Left lung (tissue), 10 donors: ENCODE measurements around the gene DACT2. TPM values are rescaled to one million over a fixed set of nuclear protein-coding genes. Genes with fewer than 3 reads are reported as not detected.

Source experiments
- ATAC-seq: fragments of 200-7000 bp; cut with Tn5 transposase; one replicate; pipeline ENCODE4 v1.9.1; 2020; ENCODE audit warnings: moderate library complexity
- DNase-seq, 4 donors: peaks; one replicate each; pipeline ENCODE4 v3.0.0-alpha.2; 2013 to 2020
- H3K27ac ChIP-seq, 2 donors: fragments of 200-600 bp; sonication (generic) in 1 of 2; one replicate each; pipeline versions ENCODE4 v1.5.0 to v1.8.0; 2020 to 2021
- H3K27me3 ChIP-seq, 2 donors: fragments of 200-600 bp; sonication (generic) in 1 of 2; one replicate each; pipeline versions ENCODE4 v1.5.0 to v1.8.0; 2020 to 2021
- H3K36me3 ChIP-seq, 2 donors: fragments of 200-600 bp; sonication (generic) in 1 of 2; one replicate each; pipeline versions ENCODE4 v1.5.0 to v1.8.0; 2020 to 2021
- H3K4me1 ChIP-seq, 2 donors: fragments of 200-600 bp; one replicate each; pipeline ENCODE4 v1.8.0; 2021
- H3K4me3 ChIP-seq, 2 donors: fragments of 200-600 bp; sonication (generic) in 1 of 2; one replicate each; pipeline versions ENCODE4 v1.5.0 to v1.8.0; 2020 to 2021; ENCODE audit warnings: mild to moderate bottlenecking in 1 of 2
- H3K9me3 ChIP-seq, 2 donors: fragments of 200-600 bp; sonication (generic) in 1 of 2; one replicate each; pipeline versions ENCODE4 v1.5.0 to v1.8.0; 2020 to 2021
- intact Hi-C, 2 donors: fragments of 100-400 bp; cut with DNase I; formaldehyde crosslinking; loops; one replicate each; pipeline versions ENCODE4 v1.11.2 to v1.14.2; 2022
- polyA plus RNA-seq, 6 donors: library from polyadenylated mRNA; unstranded; fragments of 120-200 nt; gene quantifications; one replicate each; pipeline ENCODE4 v1.2.1, GENCODE V29; 2013; ENCODE audit not compliant: insufficient read length in 6 of 6
- total RNA-seq, 2 donors: library from RNA; stranded (reverse); fragmentation: NEBNext Ultra II Directional; extraction: Animal tissue kit (Norgen Biotek cat#: 25700); gene quantifications; one replicate each; pipeline ENCODE4 v1.2.1, GENCODE V29; 2021
- TF ChIP-seq, protein P1 (sequence below), 2 donors: fragments of 200-600 bp; sonication (generic) in 1 of 2; IDR thresholded peaks; one replicate each; pipeline versions ENCODE4 v1.5.0 to v1.8.0; 2021; ENCODE audit warnings: antibody characterized with exemption in 2 of 2
- donor health status: DM: no; HTN: yes; CAD: no.
- donor health status: DM: no; HTN: no; CAD: no.

The DACT2 gene
- total and polyA plus RNA-seq, 8 donors, result 1.4 to 50.1 (median 38.7) TPM

- no peak for ATAC-seq
Observed at GRCh38 chr6:168311410-168312124, 8.0 kb downstream of the DACT2 start.

DNA sequence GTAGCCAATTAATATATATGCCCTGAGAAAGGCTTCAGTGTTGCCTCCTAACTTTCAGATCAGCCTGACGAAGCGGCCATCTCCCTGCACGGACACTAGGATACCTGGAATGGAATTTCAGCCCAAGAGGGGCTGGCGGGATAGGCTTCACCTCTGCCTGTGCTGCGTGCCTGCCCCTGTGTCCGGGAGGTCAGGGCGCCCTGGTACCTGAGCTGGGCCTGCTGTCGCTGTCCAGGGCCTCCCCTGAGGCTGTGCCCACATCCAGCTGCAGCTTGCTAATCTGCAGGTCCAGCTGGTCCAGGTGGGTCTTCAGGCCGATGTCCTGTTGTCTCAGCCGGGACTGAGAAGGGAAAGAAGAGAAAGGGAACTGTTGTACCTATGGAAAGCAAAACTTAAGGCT, 8.6 kb downstream of the DACT2 start:
- H3K27me3 ChIP-seq, result peaks cover 0 to 21% of the 10 kb centered on the region in 2 donors
- H3K27ac ChIP-seq, result no peak overlapping the region
- no peak overlapping the region for H3K4me3 ChIP-seq
- H3K4me1 ChIP-seq, result no peaks in the 10 kb centered on the region
- DNase-seq (peak in 1 of 4 donors; percentile 65), ATAC-seq (no peak)
- no peaks in the 10 kb centered on the region for H3K9me3 ChIP-seq
- no peaks in the 10 kb centered on the region for H3K36me3 ChIP-seq
- intact Hi-C loops, result no loop called here
- TF ChIP-seq, protein P1, sequence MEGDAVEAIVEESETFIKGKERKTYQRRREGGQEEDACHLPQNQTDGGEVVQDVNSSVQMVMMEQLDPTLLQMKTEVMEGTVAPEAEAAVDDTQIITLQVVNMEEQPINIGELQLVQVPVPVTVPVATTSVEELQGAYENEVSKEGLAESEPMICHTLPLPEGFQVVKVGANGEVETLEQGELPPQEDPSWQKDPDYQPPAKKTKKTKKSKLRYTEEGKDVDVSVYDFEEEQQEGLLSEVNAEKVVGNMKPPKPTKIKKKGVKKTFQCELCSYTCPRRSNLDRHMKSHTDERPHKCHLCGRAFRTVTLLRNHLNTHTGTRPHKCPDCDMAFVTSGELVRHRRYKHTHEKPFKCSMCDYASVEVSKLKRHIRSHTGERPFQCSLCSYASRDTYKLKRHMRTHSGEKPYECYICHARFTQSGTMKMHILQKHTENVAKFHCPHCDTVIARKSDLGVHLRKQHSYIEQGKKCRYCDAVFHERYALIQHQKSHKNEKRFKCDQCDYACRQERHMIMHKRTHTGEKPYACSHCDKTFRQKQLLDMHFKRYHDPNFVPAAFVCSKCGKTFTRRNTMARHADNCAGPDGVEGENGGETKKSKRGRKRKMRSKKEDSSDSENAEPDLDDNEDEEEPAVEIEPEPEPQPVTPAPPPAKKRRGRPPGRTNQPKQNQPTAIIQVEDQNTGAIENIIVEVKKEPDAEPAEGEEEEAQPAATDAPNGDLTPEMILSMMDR (IDR thresholded peaks at IDR 0.05), result no peak

More at GRCh38 chr6:168311410-168312124, 8.0 kb downstream of the DACT2 start:
- DNase-seq, result peak in 1 of 4 donors; percentile 58
- H3K4me3 ChIP-seq, result no peak overlapping the region
- intact Hi-C loops, result no loop called here
- peaks cover 0 to 21% of the 10 kb centered on the region in 2 donors for H3K27me3 ChIP-seq
- H3K9me3 ChIP-seq, result no peaks in the 10 kb centered on the region
- no peaks in the 10 kb centered on the region for H3K36me3 ChIP-seq
- no peak overlapping the region for H3K27ac ChIP-seq
- TF ChIP-seq, protein P1 (IDR thresholded peaks at IDR 0.05), result no peak
- no peaks in the 10 kb centered on the region for H3K4me1 ChIP-seq

GRCh38 chr6:168310403-168310802, 9.2 kb downstream of the DACT2 start:
- ATAC-seq (no peak), DNase-seq (peak in 1 of 4 donors; percentile 62)
- H3K27ac ChIP-seq, result no peak overlapping the region
- H3K36me3 ChIP-seq, result no peaks in the 10 kb centered on the region
- no peaks in the 10 kb centered on the region for H3K4me1 ChIP-seq
- intact Hi-C loops, result no loop called here
- H3K9me3 ChIP-seq, result no peaks in the 10 kb centered on the region
- no peak overlapping the region for H3K4me3 ChIP-seq
- TF ChIP-seq, protein P1 (IDR thresholded peaks at IDR 0.05), result no peak
- H3K27me3 ChIP-seq, result peaks cover 0 to 18% of the 10 kb centered on the region in 2 donors

- H3K27me3 ChIP-seq, result peaks cover 0 to 14% of the 10 kb centered on the region in 2 donors
- H3K4me3 ChIP-seq, result no peak overlapping the region
- DNase-seq (peak in 1 of 4 donors; percentile 49), ATAC-seq (no peak)
- no peak overlapping the region for H3K27ac ChIP-seq
- intact Hi-C loops, result no loop called here
- TF ChIP-seq, protein P1 (IDR thresholded peaks at IDR 0.05), result no peak
- peaks cover 0 to 1% of the 10 kb centered on the region in 2 donors for H3K4me1 ChIP-seq
- no peaks in the 10 kb centered on the region for H3K36me3 ChIP-seq
- no peaks in the 10 kb centered on the region for H3K9me3 ChIP-seq
Observed at GRCh38 chr6:168309997-168310396, 9.6 kb downstream of the DACT2 start.

DNA sequence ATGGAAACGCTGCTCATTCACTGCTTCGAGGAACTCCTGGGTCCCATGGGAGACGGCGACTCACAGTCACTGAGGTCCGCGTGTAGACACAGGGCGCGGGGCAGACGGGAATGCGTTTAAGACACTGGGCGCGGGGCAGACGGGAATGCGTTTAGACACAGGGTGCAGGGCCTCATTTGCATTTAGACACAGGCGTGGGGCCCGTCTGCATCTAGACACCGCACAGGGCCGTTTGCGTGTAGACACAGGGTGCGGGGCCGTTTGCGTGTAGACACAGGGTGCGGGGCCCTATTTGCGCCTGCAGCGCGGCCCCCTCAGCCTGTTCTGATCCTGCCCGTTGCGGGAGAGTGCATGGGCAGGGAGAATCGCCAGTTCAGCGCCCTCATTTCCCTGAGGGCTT, 10.4 kb downstream of the DACT2 start:
- no peaks in the 10 kb centered on the region for H3K9me3 ChIP-seq
- DNase-seq, result peak in 1 of 4 donors; percentile 65
- intact Hi-C loops, result no loop called here

More for the DNA sequence above, 10.4 kb downstream of the DACT2 start:
- H3K27ac ChIP-seq, result no peak overlapping the region
- peaks cover 0 to 3% of the 10 kb centered on the region in 2 donors for H3K4me1 ChIP-seq
- no peaks in the 10 kb centered on the region for H3K36me3 ChIP-seq
- no peak for ATAC-seq
- peaks cover 0 to 8% of the 10 kb centered on the region in 2 donors for H3K27me3 ChIP-seq
- TF ChIP-seq, protein P1 (IDR thresholded peaks at IDR 0.05), result no peak
- H3K4me3 ChIP-seq, result no peak overlapping the region
